GM12891 (cell line): Measurements from ENCODE around the gene PRPF38B.

Source experiments
- PAX5 ChIP-seq: IDR thresholded peaks from 2 replicates; pipeline ENCODE4 v1.6.1; 2011; ENCODE audit warnings: low read length, moderate library complexity, mild to moderate bottlenecking; ENCODE audit not compliant: insufficient read depth, severe bottlenecking
- POLR2A ChIP-seq: IDR thresholded peaks from 2 replicates; pipeline ENCODE4 v1.6.1; 2011; ENCODE audit warnings: low read depth, low read length, control low read depth
- POLR2AphosphoS5 ChIP-seq: IDR thresholded peaks from 2 replicates; pipeline ENCODE4 v1.6.1; 2011; ENCODE audit warnings: low read depth, low read length, control low read depth
- TAF1 ChIP-seq: IDR thresholded peaks from 2 replicates; pipeline ENCODE4 v1.6.1; 2011; ENCODE audit warnings: low read depth, low read length, control low read depth

DNA sequence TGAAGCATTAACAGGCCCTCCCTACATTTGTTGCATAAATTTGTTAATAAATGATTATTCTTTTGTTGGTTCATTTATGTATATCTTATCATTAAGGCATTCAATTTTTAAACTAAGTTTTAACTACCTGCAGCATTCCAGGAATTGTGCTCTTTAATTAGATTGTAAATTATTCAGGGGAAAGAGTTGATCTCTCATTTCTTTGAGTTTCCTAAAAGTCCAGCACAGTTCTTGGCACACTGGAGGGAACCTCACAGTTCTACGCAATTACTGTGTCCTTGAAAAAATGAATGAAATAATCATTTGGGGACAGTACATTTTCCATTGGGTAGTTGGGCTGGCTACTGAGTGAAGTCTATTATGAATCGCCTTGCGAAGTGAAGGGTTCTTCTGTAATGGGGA lies 53.9 kb downstream of the PRPF38B start:
- no peak for TF ChIP-seq POLR2AphosphoS5
- TF ChIP-seq POLR2A = no peak
- no peak for TF ChIP-seq TAF1
- TF ChIP-seq PAX5 = no peak
